Mesenteric fat pad (tissue), 1 donor: ENCODE data around the gene ZDHHC5. TPM values are rescaled to one million over a fixed set of nuclear protein-coding genes. Genes with fewer than 3 reads are reported as not detected.

Experiments
- DNase-seq: peaks from one replicate; pipeline ENCODE4 v3.0.0-alpha.2; 2020; ENCODE audit warnings: low spot score
- microRNA-seq: library from miRNA; unstranded; fragments of <30 nt; microRNA quantifications from one replicate; pipeline ENCODE4 v1.2.0, GENCODE V29; 2020; ENCODE audit warnings: borderline number of aligned reads
- total RNA-seq: library from RNA; stranded (reverse); fragmentation: NEBNext Ultra II Directional; extraction: Animal tissue kit (Norgen Biotek cat#: 25700); gene quantifications from one replicate; pipeline ENCODE4 v1.2.1, GENCODE V29; 2021
- donor health status: DM: yes; HTN: yes; CAD: no.

The ZDHHC5 gene
- total RNA-seq, 1 donor from 2014 or later = 65.4 TPM

DNA sequence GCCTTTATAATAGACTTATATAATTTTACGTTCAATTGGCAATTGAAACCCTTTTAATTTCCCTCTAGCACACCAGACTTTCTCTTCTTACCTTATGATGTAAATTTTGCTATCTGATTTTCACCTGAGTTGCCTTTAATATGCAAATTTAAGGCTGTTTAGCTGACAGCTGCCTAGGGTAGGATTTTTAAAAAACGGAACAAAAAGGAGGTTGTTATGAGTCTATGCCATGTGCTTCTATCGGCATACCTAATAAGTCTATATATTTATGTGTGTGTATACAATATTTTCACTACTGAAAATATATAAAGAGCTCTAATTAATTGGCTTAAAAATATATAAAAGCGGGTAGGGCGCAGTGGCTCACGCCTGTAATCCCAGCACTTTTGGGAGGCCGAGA lies 61.6 kb downstream of the ZDHHC5 start:
- DNase-seq = no peak

DNA sequence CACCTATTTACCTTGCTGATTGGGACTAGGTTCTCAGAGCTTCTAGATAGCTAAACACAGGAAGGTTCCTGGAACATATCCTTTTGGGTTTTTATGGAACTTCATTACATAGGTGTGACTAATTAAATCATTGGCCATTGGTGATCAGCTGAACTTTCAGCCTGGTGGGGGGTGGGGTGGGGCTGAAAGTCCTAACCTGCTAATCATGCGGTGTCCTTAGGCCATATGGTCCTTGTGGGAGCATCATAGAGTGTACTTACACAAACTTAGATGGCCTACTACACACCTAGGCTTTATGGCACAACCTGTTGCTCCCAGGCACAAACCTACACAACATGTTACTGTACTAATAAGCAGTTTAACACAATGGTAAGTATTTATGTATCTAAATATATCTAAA lies 64.7 kb downstream of the ZDHHC5 start:
- DNase-seq = no peak

DNA sequence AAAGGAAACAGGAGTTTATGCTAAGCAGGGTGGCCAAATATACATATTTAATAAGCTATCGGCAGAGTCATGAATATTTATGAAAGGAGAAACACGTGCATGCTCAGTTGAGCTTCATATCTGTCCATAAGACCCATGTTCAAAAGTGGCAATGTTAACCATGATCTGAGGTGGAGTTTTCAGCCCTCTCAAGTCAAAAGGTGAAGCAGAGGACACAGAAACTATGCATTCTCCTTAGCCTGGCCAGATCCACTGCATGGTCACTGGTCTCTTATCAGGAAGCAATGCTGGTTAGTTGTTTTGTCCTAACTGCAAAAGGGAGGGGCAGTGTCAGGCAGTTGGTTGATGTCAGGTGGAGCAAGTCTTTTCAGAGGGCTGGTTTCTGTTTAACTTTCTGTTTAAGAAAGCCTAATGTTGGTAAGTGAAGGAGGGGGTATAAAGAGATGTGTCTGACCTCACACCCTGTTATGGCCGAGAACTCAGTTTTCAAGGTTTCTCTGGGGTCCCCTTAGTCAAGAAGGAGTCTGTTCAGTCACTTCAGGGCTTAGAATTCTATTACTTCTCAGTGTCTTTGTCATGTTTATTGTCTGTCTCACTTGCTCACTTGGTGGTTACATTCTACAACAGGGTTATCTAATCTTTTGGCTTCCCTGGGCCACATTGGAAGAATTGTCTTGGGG lies 67.8 kb downstream of the ZDHHC5 start:
- no peak for DNase-seq

DNA sequence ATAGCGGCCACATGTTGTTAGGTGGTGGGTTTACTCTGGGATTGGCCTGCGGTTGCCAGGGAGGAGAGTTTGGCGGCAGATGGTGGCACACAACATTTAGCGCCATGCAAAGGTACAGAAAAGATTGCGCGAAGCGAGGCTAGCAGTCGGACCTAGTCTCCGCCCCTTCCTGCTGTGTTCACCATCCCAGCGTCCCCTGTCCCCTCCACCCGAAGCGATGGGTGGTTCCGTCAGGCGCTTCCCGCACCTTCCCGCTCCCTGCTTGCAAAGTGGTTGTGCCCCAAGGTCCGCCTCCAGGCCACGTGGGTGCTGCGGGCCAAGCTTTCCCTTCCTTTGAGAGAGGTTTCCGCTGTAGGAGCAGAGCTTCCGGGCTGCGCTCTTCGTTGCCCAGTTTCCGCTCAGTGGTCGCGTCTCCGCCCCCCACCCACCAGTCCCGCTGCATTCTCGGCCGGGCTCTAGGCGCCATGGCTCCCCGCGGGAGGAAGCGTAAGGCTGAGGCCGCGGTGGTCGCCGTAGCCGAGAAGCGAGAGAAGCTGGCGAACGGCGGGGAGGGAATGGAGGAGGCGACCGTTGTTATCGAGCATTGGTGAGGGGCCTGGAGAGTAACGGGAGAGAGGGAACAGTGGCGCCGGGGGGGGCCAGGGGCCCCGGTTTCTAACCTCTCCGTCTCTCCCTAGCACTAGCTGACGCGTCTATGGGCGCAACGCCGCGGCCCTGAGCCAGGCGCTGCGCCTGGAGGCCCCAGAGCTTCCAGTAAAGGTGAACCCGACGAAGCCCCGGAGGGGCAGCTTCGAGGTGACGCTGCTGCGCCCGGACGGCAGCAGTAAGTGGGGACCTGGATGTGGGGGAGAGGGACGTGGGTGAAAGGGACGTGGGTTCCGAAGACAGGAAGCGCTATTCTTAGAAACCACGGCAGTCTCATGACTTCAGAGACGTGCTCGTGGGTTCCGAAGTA lies 73.5 kb downstream of the ZDHHC5 start, which contains the start of gene SELENOH:
TSS of gene SELENOH (plus strand) at position 360 of the 955 bp plus-strand sequence. CDS start at position 465, 105 bp downstream.
- peak; percentile 97 for DNase-seq

DNA sequence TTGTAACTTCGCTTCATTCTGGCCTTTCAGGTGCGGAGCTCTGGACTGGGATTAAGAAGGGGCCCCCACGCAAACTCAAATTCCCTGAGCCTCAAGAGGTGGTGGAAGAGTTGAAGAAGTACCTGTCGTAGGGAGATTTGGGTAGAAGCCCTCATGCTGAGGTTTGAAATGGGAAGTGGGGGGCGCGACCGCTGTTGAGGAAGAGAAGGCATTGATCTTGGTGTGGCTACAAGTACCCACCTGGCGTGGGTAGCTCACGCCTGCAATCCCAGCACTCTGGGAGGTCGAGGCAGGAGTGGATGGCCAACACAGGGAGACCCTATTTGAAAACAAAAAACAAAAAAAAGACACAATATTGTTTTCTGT lies 74.2 kb downstream of the ZDHHC5 start:
- no peak for DNase-seq

DNA sequence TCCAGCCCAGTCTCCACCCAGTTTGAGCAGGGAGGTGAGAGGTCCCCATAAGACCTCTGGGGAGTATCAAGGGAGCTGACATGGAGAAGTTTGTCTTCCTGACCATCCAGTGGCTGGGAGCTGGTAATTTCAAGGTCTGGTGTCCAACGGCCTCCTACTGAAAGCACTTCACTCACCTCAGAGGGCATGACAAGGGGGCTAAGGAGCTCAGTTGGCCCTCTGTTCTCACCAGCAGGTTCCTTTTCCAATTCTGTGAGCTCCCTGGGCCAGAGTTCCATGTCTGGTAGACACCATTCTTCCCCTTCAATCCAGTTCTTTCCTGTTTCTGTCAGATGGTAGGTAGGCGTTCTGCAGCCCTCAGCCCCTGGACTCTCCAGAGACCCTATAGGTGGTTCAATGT lies 76.4 kb downstream of the ZDHHC5 start:
- DNase-seq = no peak

DNA sequence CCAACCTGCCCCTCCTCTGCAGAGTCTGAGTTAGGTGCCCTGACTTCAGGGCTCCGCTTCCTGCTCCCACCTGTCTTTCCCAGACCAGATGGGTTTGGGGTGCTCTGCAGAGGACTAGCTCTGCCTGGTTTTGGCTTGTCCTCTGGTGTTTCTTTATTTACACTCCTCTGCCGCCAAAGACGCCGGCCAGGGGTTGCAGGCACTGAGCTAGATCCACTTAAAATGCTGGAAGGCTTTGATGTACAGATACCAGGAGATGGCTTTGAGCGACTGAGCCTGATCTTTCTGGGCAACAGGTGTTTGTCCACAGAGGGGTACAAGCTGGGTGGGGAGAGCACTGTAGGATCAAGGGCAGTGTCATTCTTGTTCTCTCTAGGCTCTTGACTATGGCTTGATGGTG lies 77.3 kb downstream of the ZDHHC5 start:
- DNase-seq = no peak

DNA sequence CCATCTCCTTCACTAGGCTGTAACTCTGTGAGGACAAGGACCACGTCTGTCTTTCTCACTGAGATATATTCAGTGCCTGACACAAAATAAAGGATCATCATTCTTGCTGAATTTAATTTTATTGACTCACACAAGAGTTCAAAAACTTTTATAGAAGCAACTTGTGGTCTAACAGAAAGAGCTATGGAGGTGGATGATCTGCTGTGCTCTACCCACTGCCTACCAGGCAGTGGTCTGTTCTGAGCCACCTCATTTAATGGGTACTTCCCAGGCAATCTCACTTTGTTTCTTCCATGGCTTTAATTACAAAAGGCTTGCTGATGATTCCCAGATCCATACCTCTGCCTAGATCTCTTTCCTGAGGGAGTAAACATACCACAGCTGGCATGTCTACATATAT lies 79.0 kb downstream of the ZDHHC5 start:
- no peak for DNase-seq

Small RNA genes within 50 kb of the gene (microRNA-seq; reads per million reads assigned to microRNA genes)
- gene MIR130A = 5,493 reads per million, percentile 90 among the genes with 10 or more reads in this experiment

Other genes starting within 250 kb of the ZDHHC5 start
- gene SLC43A3, start 241.0 kb upstream of the ZDHHC5 start, total RNA-seq = 95.1 TPM
- 2.8 TPM for gene RTN4RL2, start 207.6 kb upstream of the ZDHHC5 start, total RNA-seq
- gene SLC43A1, start 152.4 kb upstream of the ZDHHC5 start, total RNA-seq = 8.4 TPM
- 48.0 TPM for gene TIMM10, start 137.4 kb upstream of the ZDHHC5 start, total RNA-seq
- not detected for gene SMTNL1, start 130.5 kb upstream of the ZDHHC5 start, total RNA-seq
- 51.9 TPM for gene UBE2L6, start 100.4 kb upstream of the ZDHHC5 start, total RNA-seq
- gene SERPING1, start 70.4 kb upstream of the ZDHHC5 start, total RNA-seq = 516 TPM
- 0.71 TPM for gene YPEL4, start 18.2 kb upstream of the ZDHHC5 start, total RNA-seq
- gene CLP1, start 10.4 kb upstream of the ZDHHC5 start, total RNA-seq = 12.0 TPM
- gene MED19, start 44.1 kb downstream of the ZDHHC5 start, total RNA-seq = 14.4 TPM
- 70.1 TPM for gene TMX2, start 44.5 kb downstream of the ZDHHC5 start, total RNA-seq
- gene SELENOH, start 73.4 kb downstream of the ZDHHC5 start, total RNA-seq = 101 TPM
- not detected for gene BTBD18, start 83.7 kb downstream of the ZDHHC5 start, total RNA-seq
- 150 TPM for gene CTNND1, start 93.7 kb downstream of the ZDHHC5 start, total RNA-seq